ENCODE measurements around the gene SLC35E3.
"Not testable (repeated sequence)": the region's sequence is repeated elsewhere in the genome, so short reads cannot be mapped to it uniquely, and the experiment has no call there.

SLC35E3 gene

DNA sequence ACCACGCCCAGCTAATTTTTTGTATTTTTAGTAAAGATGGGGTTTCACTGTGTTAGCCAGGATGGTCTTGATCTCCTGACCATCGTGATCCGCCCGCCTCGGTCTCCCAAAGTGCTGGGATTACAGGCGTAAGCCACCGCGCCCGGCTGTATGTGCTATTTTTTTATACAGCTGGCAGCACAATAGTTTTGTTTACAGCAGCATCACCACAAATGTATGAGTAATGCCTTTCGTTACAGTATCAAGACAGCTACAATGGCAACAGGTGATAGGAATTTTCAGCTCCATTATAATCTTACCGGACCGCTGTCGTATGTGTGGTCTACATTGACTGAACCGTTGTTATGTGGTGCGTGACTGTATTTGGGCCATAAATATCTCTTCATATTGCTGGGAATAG, 50.4 kb downstream of the SLC35E3 start:
- DNase-seq: no peak

DNA sequence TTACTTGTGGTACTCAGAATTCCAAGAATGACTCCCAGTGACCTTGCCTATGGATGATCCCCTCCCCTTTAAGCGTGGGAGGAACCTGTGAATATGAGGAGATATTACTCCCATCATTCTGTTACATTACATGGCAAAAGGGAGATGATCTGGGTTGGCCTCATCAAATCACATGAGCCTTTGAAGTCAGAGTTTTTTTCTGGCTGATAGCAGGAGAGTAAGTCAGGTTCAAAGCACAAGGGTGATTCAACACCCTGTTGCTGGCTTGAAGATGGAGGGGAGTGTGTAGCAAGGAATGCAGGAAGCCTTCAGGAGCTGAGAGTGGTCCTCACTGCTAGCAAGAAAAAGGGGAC, 52.9 kb downstream of the SLC35E3 start:
- DNase-seq: no peak

DNA sequence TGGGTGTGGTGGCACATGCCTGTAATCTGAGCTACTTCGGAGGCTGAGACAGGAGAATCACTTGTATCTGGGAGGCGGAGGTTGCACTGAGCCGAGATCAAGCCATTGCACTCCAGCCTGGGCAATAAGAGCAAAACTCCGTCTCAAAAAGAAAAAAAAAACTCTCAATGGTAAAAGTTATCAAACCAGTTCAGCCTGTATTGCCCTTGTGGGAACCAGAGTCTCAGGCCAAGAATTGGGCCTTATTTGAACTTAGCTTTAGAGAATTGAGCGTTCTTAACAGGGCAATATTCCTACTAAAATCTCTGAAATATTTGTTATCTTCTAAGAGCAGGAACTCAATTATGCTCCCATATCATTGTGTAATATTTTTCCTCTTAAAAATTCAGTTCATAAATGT, 54.3 kb downstream of the SLC35E3 start:
- no peak for DNase-seq

DNA sequence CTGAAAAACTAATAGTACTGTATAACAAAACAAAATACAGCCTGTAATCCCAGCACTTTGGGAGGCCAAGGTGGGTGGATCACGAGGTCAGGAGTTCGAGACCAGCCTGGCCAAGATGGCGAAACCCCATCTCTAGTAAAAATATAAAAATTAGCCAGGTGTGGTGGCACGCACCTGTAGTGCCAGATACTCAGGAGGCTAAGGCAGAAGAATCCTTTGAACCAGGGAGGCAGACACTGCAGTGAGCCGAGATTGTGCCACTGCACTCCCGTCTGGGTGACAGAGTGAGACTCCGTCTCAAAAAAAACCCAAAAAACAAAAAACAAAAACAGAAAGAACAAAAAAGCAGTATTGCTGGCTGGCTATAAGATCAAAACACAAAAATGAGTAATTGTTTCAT, 55.1 kb downstream of the SLC35E3 start:
- not testable (repeated sequence) for DNase-seq

DNA sequence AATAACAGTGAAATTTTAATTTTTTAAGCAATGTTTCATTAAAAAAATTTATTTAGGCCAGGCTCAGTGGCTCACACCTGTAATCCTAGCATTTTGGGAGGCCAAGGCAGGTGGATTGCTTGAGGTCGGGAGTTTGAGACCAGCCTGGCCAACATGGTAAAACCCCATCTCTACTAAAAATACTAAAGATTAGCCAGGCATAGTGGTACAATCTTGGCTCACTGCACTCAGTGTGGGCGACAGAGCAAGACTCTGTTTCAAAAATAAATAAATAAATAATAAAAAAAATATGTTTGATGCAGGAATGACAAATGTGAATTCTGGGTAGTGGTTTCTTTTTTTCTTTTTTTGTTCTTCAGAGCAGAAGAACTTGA, 56.4 kb downstream of the SLC35E3 start:
- DNase-seq: not testable (repeated sequence)

DNA sequence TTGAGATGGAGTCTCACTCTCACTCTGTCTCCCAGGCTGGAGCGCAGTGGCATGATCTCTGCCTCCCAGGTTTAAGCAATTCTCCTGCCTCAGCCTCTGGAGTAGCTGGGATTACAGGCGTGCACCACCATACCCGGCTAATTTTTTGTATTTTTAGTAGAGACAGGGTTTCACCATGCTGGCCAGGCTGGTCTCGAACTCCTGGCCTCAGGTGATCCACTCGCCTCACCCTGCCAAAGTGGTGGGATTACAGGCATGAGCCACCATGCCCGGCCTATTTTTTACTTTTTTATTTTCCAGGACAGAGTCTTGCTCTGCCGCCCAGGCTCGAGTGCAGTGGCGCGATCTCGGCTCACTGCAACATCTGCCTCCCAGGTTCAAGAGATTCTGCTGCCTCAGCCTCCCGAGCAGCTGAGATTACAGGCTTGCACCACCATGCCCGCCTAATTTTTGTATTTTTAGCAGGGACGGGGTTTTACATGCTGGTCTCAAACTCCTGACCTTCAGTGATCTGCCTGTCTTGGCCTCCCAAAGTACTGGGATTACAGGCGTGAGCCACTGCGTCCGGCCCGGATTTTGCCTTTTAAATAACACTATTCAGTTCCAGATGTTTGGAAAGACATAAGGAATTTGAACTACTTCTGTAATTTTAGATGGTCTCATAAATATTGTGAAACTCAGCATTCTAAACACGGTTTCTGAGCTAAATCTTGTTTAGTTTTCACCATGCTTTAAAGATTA, 57.1 kb downstream of the SLC35E3 start:
- DNase-seq: not testable (repeated sequence)

DNA sequence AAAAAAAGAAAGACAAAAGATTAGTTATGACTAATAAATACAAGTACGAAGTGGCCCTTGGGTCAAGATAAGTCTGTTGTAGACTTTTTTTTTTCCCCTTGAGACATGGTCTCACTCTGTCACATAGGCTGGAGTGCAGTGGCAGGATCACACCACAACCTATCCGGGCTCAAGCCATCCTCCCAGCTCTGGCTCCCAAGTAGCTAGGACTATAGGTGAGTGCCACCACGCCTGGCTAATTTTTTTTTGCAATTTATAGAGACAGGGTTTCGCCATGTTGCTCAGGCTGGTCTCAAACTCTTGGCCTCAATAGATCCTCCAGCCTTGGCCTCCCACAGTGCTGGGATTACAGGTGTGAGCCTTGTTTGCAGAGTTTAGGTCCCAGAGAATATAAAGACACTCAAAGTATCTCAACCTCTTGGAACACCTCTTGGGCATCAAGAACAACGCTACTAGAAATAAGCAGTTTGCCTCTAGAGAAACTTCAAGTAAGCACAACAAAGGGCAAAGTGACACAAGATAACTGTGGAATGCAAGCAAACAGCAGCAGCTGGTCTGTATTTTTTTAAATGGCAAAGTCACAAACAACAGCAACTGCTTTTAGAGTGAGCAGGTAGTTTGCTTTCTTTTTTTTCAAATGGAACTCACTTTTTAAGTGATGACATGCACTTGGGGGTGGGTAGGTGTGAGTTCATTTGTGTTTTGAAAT, 58.1 kb downstream of the SLC35E3 start:
- DNase-seq: no peak

DNA sequence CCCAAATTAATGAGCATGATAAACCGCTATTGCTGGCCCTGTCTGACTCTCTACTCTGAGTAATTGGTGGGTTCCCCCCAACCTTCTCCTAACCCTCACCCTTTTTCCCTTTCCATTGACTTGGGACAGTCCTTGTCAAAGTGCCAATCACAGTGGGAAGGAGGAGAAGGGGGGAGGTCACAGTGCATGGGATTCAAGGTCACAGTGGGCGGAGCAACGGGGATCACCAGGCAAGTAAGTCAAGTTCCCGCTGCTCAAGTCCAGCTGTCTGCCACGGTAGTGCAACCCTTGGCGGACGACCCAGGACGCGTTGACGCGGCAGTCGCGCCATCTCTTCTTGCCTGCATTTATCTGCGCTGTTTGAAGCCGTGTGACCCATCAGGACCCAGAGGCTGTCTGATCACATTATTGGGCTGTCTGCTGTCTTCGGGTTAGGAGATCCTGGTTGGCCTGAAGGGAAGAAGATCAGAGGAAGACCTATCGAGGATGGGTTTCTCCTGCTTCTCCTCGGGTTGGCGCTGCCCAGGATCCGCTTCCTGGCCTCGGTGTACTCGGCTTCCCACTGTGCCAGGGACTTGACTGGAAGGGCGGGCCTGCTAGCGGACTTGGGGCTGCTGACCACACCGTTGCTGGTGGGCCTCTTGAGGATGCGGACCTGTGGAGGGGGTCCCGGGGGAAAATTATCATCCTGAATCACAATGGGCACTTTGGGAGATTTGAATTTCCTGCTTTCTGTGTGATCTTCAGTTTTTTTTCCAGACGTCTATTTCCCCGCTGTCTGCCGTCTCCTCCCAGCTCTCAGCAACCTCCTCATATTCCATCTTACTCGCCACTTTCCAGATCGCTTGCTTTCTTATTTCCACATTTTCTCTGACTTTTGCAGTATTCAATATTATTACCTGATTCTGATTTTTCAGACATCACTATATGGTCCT, 58.9 kb downstream of the SLC35E3 start:
- DNase-seq: no peak

DNA sequence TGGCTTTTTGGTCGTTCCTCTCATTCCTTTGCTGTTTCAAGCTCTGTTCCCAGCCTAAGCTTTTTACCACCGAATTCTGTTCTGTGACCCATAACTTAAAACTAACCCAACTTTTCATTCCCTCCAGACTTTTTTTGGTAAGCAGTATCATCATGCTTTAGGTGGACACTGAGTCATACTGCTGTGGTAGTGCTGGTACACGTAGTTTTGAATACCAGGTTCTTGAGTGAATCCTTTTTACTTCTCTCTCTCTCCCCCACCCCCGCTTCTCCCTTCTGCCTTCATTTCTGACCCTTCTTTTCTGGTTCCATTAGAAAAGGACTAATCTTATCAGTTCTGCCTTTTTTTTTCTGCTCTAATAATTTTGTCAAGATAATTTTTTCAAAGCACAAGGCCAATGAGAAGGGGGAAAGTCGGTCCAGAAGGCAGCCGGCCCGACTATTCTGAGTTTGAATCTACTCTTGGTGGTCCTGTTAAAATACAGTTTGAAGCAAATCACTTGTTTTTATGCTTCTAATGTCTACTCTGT, 59.7 kb downstream of the SLC35E3 start:
- no peak for DNase-seq

DNA sequence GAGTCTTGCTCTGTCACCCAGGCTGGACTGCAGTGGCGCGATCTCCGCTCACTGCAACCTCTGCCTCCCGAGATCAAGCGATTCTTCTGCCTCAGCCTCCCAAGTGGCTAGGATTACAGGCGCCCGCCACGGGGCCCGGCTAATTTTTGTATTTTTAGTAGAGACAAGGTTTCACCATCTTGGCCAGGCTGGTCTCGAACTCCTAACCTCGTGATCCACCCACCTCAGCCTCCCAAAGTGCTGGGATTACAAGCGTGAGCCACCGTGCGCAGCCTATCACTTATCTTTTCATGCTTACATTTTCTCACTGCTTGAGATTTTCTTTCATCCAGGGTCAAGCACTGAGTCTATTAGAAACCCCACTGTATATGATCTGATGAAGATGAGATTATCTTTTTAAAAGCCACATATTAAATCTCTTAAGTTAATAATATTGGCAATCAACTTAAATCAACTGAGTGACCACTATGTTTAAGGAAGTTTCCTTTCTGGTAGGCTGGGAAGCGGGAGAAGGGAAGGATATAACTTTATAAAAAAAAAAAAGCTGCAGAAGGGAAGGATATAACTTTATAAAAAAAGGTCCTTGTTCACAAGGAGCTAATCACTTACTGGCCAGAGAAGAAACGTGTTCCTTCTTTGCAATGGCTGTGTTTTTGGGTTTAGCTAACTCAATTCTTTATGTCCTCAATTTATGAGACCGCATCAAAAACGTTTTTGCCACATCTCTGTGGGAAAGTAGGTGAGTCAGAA, 60.7 kb downstream of the SLC35E3 start:
- DNase-seq: peak; percentile 27

DNA sequence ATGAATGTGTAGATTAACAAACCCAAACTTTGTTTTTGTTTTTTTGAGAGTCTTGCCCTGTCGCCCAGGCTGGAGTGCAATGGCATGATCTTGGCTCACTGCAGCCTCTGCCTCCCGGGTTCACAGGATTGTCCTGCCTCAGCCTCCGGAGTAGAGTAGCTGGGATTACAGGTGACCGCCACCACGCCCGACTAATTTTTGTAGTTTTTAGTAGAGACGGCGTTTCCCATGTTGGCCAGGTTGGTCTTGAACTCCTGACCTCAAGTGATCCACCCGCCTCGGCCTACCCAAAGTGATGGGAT, 61.2 kb downstream of the SLC35E3 start:
- not testable (repeated sequence) for DNase-seq

DNA sequence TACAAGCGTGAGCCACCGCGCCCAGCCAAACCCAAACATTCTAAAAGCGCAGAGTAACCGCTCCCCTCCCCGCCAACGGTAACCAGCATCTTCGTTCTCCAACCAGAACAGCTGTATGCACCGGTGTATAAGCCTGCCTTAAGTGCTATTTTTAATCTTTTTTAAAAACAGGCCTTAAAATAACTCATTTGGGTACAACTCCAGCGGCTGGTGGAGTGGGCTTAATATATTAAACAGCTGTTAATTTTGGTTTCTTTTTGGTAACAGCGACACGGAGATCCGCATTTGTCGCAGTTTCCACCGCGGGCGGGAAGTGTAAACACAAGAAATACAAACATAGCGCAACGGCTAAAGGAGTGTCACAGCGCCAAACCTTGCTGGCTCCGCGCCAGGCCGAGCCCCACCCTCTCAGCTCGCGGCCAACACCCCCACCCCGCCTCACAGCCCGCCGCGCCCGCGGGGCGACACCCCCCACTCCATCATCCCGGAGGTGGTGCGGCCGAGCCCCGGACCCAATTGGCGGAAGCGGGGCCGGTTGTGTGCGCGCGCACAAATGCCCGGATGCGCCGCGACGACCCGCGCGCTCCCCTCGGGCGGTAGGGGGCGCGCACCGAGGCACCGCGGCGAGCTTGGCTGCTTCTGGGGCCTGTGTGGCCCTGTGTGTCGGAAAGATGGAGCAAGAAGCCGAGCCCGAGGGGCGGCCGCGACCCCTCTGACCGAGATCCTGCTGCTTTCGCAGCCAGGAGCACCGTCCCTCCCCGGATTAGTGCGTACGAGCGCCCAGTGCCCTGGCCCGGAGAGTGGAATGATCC, 61.8 kb downstream of the SLC35E3 start, which contains the start of gene MDM2:
Gene MDM2, plus strand, starts transcription at position 602 of the 812 bp plus-strand sequence. CDS start 301 bp downstream, outside the sequence.
- peak; percentile 98 for DNase-seq

DNA sequence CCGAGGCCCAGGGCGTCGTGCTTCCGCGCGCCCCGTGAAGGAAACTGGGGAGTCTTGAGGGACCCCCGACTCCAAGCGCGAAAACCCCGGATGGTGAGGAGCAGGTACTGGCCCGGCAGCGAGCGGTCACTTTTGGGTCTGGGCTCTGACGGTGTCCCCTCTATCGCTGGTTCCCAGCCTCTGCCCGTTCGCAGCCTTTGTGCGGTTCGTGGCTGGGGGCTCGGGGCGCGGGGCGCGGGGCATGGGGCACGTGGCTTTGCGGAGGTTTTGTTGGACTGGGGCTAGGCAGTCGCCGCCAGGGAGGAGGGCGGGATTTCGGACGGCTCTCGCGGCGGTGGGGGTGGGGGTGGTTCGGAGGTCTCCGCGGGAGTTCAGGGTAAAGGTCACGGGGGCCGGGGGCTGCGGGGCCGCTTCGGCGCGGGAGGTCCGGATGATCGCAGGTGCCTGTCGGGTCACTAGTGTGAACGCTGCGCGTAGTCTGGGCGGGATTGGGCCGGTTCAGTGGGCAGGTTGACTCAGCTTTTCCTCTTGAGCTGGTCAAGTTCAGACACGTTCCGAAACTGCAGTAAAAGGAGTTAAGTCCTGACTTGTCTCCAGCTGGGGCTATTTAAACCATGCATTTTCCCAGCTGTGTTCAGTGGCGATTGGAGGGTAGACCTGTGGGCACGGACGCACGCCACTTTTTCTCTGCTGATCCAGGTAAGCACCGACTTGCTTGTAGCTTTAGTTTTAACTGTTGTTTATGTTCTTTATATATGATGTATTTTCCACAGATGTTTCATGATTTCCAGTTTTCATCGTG, 62.6 kb downstream of the SLC35E3 start:
- DNase-seq: peak; percentile 77

DNA sequence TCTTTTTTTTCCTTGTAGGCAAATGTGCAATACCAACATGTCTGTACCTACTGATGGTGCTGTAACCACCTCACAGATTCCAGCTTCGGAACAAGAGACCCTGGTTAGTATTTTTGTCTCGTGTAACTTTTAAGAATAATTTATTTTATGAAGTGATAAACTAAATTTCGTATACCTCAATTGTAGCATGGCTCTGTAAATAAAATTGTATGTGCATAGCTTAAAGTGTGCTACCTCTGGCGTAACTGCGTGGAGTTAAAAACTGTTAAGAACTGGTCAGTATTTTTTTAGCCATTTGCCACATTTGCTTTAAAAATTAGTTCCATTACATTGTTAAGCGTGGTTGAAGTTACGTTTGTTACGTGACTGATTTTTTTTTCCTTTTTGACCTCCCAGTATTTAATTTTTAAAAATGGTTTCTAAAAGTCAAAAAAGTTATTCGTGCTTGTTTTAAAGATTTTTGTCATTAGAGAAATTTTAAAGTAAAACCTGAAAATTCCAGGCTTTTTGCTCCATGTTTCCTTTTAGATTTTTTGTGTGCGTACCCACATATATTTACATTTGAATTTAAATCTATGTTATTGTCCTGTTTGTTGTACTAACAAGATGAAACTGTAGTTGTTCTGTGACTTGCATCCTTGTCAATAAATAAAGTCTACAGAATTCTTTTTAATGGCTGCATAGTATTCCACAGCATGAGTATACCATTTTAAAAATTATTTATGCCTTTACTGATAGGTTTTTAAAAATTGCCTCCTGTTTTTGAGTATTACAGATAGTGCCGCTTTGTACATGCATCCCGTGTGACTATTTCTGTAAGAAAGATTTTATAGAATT, 63.4 kb downstream of the SLC35E3 start:
- no peak for DNase-seq

DNA sequence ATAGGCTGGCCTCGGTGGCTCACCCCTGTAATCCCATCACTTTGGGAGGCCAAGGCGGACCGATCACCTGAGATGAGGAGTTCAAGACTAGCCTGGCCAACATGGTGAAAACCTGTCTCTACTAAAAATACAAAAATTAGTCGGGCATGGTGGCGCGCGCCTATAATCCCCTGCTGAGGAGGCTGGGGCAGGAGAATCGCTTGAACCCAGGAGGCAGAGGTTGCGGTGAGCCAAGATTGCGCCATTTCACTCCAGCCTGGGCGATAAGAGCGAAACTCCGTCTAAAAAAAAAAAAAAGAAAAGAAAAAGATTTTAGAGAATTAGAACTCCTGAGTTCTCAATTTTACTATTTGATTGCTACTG, 64.0 kb downstream of the SLC35E3 start:
- not testable (repeated sequence) for DNase-seq

DNA sequence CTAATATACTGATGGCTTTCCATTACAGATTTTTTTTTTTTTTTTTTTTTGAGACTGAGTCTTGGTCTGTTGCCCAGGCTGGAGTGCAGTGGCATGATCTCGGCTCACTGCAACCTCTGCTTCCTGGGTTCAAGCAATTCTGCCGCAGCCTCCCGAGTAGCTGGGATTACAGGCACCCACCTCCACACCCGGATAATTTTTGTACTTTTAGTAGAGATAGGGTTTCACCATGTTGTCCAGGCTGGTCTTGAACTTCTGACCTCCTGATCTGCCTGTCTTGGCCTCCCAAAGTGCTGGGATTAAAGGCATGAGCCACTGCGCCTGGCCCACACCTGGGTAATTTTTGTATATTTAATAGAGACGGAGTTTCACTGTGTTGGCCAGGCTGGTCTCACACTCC, 65.6 kb downstream of the SLC35E3 start:
- not testable (repeated sequence) for DNase-seq

DNA sequence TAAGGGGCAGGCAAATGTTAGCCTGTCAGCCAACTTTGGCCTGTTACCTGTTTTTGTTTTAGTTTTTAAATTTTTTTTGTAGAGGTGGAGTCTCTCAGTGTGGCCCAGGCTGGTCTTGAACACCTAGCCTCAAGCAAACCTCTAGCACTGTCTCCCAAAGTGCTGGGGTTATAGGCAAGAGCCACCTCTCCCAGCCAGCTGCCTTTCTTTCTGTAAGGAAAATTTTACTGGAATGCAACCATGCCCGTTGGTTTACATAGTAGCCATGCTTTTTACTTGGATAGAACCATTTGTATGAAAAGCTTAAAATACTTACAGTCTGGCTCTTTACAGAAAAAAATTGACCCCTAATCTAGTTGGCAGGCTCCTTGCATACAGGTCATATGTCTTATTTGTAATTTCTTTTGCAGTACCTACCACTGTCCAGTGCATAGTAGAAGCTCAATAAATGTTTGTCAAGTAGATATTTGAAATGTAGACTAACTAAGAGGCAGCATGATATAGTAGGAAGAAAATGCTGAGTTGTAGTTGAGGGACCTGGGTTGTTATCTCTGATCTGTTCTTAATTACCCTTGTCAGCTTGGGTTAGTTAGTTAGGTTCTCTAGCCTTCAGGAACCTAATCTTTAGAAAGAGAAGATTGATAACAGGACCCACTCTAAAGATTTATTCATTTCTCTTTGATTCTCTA, 66.7 kb downstream of the SLC35E3 start:
- DNase-seq: no peak

DNA sequence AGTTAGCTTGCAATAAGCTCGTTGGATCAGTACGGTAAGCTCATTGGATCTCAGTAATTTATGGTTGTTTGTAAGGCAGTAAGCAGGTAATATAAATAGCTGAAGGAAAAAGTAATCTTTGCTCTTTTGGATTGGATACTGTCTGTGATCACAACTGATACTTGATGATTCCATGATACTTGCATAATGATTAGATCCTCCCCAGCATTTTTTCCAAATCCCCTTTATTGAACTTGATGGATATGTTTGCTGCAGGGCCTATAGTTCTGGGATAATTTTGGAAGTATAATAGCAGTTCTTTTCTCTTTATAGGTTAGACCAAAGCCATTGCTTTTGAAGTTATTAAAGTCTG, 67.2 kb downstream of the SLC35E3 start:
- DNase-seq: no peak

DNA sequence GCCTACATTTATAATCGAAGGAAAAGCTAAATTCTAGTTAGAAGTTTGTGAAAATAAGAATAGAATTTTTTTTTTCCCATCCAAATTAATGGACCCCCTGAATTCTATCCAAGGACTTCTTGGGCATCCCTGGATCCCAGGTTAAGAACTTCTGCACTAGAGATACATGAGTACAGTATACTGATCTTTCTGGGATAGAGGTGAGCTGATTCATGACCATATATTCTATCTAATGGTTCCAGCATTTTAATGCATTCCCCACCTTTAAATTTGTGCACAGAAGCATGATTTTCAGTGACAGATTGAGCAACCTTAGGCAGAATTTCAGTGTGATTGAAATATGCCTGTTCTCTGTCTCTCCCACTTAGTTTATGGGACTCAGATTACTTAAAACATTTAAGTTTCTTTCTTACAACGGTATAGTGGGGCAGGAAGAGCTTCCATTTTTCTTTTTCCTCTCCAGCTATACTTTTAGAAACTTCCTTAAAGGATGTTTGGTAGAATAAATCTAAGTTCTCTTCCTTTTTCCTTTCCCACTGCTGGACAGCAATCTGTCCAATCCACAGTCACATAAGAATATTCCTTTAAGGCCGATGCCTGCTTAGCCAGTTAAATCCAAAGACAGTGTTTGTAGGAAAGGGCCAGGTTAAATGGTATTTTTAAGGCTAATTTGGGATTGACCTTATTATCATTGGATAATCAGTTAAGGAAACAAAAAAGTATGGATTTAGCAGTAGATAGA, 68.7 kb downstream of the SLC35E3 start:
- no peak for DNase-seq
